ENCODE results near the gene PEAK1. TPM values are rescaled to one million over a fixed set of nuclear protein-coding genes. Genes with fewer than 3 reads are reported as not detected.

PEAK1 gene
- total and polyA plus RNA-seq, 7 donors = 4.0 to 32.1 (median 25.3) TPM

DNA sequence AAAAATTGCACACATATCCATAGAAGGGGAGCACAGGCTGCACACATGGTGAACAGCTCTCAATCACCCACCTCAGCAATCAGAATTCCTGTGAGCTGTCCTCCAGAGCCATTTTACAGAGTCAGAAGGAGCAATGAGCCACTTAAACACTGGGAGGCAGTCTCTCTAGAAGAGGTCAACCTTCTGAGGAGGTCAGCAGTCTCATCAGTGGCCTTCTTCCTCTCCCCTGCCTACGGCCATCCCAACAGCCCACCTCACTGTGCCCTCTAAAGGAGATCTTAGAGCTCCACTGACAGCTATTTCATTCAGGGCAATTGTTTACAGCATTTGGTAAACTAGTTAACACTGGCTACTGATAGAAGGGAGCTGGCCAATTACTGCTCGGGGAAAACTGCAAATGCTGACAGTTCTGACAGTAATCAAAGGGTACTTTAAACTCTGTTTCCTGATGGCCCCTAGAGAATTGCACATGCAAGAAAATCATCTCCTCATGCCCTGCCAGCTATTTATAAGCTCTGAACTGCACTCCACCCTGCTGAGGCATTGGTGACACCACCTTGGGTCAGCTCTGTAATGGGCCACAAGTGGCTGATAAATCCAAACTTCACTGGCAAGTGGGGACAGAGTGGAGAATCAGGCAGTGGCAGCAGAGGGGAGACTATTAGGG lies 306.9 kb downstream of the PEAK1 start:
- no peak overlapping the region for H3K4me3 ChIP-seq
- WGBS, 3 donors = 73 to 80% (median 77%) methylated on average over 2 of the region's 2 CpGs
- TF ChIP-seq, protein P1, sequence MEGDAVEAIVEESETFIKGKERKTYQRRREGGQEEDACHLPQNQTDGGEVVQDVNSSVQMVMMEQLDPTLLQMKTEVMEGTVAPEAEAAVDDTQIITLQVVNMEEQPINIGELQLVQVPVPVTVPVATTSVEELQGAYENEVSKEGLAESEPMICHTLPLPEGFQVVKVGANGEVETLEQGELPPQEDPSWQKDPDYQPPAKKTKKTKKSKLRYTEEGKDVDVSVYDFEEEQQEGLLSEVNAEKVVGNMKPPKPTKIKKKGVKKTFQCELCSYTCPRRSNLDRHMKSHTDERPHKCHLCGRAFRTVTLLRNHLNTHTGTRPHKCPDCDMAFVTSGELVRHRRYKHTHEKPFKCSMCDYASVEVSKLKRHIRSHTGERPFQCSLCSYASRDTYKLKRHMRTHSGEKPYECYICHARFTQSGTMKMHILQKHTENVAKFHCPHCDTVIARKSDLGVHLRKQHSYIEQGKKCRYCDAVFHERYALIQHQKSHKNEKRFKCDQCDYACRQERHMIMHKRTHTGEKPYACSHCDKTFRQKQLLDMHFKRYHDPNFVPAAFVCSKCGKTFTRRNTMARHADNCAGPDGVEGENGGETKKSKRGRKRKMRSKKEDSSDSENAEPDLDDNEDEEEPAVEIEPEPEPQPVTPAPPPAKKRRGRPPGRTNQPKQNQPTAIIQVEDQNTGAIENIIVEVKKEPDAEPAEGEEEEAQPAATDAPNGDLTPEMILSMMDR (IDR thresholded peaks at IDR 0.05) = no peak
- H3K9me3 ChIP-seq = no peaks in the 10 kb centered on the region
- intact Hi-C loops (cut with DNase I) = no loop called here
- ATAC-seq (no peak), DNase-seq (no peak)
- H3K4me1 ChIP-seq = peaks cover 10% of the 10 kb centered on the region
- H3K36me3 ChIP-seq (ENCODE audit: insufficient read depth in 1 of 2, low read depth in 1 of 2) = peaks cover 4 to 15% of the 10 kb centered on the region in 2 donors
- no peaks in the 10 kb centered on the region for H3K27me3 ChIP-seq (ENCODE audit: insufficient read depth in 3 of 3, low read length in 2 of 3)
- H3K27ac ChIP-seq = no peak overlapping the region

DNA sequence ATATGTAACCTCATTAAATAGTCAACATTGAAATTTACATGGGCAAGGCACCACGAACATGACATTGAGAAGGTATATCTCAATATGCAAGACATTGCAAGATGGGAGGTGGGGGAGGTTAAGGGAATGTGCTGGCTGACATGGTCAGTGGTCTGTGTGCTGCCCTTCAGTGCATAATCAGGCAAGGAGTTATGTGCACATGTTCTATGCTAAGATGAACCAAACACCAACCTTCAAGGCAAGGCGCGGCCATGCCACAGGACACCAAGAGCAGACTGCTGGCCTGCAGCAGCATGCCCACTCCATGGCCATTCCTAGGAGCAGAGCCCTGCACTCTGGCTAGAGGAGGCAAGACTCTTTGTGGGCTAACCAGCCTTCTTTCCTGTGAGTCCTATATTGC lies 308.1 kb downstream of the PEAK1 start:
- peaks cover 22% of the 10 kb centered on the region for H3K4me1 ChIP-seq
- no peaks in the 10 kb centered on the region for H3K9me3 ChIP-seq
- 94 to 100% (median 97%) methylated on average over 3 of the region's 3 CpGs for WGBS, 3 donors
- DNase-seq = no peak
- TF ChIP-seq, protein P1 (IDR thresholded peaks at IDR 0.05) = no peak
- no peak overlapping the region for H3K27ac ChIP-seq
- intact Hi-C loops (cut with DNase I) = loop anchor here in 1 of 2 donors (2.0 kb wide), 1 partner anchor 431 kb away; no protein-coding TSS in a partner anchor
- ATAC-seq = no peak
- no peaks in the 10 kb centered on the region for H3K27me3 ChIP-seq (ENCODE audit: insufficient read depth in 3 of 3, low read length in 2 of 3)
- no peak overlapping the region for H3K4me3 ChIP-seq
- H3K36me3 ChIP-seq (ENCODE audit: insufficient read depth in 1 of 2, low read depth in 1 of 2) = peaks cover 4 to 15% of the 10 kb centered on the region in 2 donors

DNA sequence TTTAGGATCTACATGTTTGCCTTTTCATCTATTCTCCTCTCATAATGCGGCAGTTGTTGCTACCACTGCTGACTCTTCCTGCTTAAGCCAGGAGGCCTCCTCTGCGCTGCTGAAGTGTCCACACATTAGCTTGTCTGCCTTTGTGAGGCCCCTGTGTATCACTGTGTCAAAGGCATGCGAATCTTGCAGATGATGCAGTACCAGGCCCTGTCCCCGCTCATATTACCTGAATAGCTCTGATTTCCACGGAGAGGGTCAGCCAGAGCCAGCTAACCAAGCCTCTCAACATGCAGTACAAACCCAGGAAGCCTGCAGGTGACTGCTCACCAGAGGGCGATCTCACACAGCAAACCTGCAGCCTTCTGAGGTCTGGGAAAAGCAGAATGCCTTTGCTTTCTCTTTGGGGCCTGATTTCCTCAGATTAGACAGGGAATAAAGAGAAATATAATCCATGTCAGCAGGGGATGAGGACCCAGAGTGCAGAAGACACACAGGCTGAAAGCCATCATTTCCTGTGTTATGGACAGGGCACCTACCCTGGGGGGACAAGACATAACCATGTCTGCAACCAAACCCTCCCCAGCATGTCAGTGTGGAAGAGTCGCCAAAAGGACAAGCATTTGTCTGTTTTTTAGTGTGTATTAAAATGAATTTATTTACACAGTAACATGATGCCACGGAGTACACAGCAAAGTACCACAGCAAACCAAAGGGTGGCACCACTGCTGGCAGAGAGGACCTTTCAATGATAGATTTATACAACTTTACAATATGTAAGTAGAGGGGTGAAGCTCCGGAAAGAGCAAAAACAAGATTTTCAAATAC lies 312.2 kb downstream of the PEAK1 start:
- WGBS, 3 donors = 26 to 46% (median 30%) methylated on average over 9 of the region's 9 CpGs
- DNase-seq (peak; percentile 47 to 73), ATAC-seq (peak; percentile 85 to 94 (median 92))
- H3K27me3 ChIP-seq (ENCODE audit: insufficient read depth in 3 of 3, low read length in 2 of 3) = no peaks in the 10 kb centered on the region
- no peaks in the 10 kb centered on the region for H3K36me3 ChIP-seq (ENCODE audit: insufficient read depth in 1 of 2, low read depth in 1 of 2)
- no peak overlapping the region for H3K4me3 ChIP-seq
- H3K27ac ChIP-seq = peak overlapping the region; percentile 56
- intact Hi-C loops (cut with DNase I) = loop anchor here (5.0 to 10.0 kb wide), 4 partner anchors 85 to 527 kb away; partner anchors contain the start of gene LINGO1 (in 1 of the 2)
- no peaks in the 10 kb centered on the region for H3K9me3 ChIP-seq
- peaks cover 22% of the 10 kb centered on the region for H3K4me1 ChIP-seq
- TF ChIP-seq, protein P1 (IDR thresholded peaks at IDR 0.05) = peak; percentile 73

DNA sequence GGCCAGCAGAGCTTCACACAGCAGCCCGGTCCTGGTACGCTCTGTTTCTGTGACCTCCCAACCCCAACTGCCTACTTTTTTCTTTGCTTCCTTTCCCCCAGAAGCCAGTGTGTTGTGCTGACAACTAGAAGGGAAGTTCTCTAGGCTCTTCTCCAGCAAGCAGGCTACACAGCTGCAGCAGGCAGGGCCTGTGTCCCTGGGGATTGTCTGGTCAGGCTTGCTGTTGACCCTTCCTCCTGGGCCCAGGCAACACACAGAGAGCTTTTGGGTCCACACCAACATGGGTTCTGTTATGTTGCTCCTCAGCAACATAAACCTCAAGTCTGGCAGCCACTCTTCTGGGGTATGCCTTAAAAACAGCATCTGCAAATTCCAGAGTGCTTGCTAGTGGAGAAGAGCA lies 312.8 kb downstream of the PEAK1 start:
- peak; percentile 33 to 51 (median 43) for ATAC-seq

More for the DNA sequence above, 312.8 kb downstream of the PEAK1 start:
- Histone ChIP-seq H3K9me3 (no peaks in the 10 kb centered on the region), H3K36me3 (ENCODE audit: insufficient read depth in 1 of 2, low read depth in 1 of 2) (no peaks in the 10 kb centered on the region), H3K4me1 (peaks cover 22% of the 10 kb centered on the region), H3K4me3 (no peak overlapping the region), H3K27me3 (ENCODE audit: insufficient read depth in 3 of 3, low read length in 2 of 3) (no peaks in the 10 kb centered on the region), H3K27ac (peak overlapping the region; percentile 56)
- peak; percentile 25 to 70 for DNase-seq
- intact Hi-C loops (cut with DNase I) = loop anchor here (5.0 to 10.0 kb wide), 4 partner anchors 85 to 528 kb away; partner anchors contain the start of gene LINGO1 (in 1 of the 2)
- 34 to 48% (median 45%) methylated on average over 2 of the region's 2 CpGs for WGBS, 3 donors
- TF ChIP-seq, protein P1 (IDR thresholded peaks at IDR 0.05) = no peak
